Measurements from ENCODE around the gene TRAPPC10. TPM values are rescaled to one million over a fixed set of nuclear protein-coding genes. Genes with fewer than 3 reads are reported as not detected.
"Not testable (repeated sequence)": the region's sequence is repeated elsewhere in the genome, so short reads cannot be mapped to it uniquely, and the experiment has no call there.

Gene TRAPPC10
- total and polyA plus RNA-seq, 4 donors: 7.7 to 43.5 (median 29.7) TPM

DNA sequence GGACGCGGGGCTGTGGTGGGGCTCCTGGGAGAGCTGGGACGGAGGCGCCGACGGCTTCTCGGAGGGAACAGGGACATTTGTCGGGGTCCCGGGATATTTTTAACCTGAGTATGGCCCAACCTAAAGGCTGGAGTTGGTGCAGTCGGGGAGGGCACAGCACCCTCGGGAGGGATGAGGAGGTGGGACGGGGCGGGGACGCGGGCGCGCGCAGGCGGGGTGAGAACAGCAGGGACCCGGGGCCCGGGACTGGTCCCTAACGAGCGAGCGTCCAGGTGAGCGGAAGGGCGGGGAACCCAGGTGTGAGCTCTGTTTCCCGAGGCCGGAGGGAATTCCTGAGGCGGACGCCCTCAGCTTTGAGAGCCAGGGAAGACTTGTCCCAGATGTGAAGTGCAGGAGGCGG lies 95.5 kb downstream of the TRAPPC10 start:
- H3K27me3 ChIP-seq (ENCODE audit: control insufficient read depth in 3 of 3, insufficient read depth in 3 of 3, low read length in 2 of 3); H3K9ac ChIP-seq (ENCODE audit: insufficient read depth in 1 of 2, low read length in 2 of 2); H3K36me3 ChIP-seq (ENCODE audit: control insufficient read depth in 4 of 4, insufficient read depth in 4 of 4, low read length in 4 of 4); H3K4me3 ChIP-seq; H3K9me3 ChIP-seq (ENCODE audit: control insufficient read depth in 4 of 4, insufficient read depth in 3 of 4, low read length in 3 of 4); DNase-seq; H3K4me1 ChIP-seq (ENCODE audit: control insufficient read depth in 5 of 5, insufficient read depth in 5 of 5, low read length in 5 of 5): not testable (repeated sequence)
- peak overlapping the region in 1 of 2 donors; percentile 45 for H3K27ac ChIP-seq (ENCODE audit: low read depth in 1 of 2, low read length in 1 of 2)
- ATAC-seq (ENCODE audit: insufficient read depth, low FRiP score): peak; percentile 60
- no CpG with 5 or more reads among the region's 31 CpGs for WGBS, 2 donors

DNA sequence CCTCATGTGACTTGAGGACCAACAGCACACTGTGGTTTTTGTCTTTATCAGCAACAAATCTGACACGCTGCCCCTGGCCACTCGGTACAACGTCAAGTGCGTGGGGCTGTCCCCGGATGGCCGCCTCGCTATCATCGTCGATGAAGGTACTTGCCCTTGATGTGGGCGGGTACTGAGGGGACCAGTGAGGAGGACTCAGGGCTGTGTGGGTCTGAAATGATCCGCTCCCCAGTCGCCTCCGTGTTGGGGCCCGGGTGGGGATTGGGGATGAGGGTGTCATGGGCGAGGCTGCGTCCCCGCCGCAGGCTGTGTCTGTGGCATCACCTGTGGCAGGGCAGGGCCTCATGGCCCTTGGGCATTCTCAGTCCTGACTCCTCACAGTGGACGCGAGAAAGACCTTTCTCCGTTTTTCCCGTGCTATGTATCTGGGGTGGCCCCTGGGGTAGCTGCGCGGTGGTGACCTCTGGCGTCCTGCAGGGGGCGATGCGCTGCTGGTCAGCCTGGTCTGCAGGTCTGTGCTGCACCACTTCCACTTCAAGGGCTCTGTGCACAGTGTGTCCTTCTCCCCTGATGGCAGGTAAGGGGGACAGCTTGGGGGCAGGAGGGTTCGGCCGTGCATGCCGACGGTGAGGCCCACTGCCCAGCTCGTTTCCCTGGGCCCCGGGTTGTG lies 101.7 kb downstream of the TRAPPC10 start:
- not testable (repeated sequence) for H3K9ac ChIP-seq (ENCODE audit: insufficient read depth in 1 of 2, low read length in 2 of 2); H3K4me1 ChIP-seq (ENCODE audit: control insufficient read depth in 5 of 5, insufficient read depth in 5 of 5, low read length in 5 of 5); H3K36me3 ChIP-seq (ENCODE audit: control insufficient read depth in 4 of 4, insufficient read depth in 4 of 4, low read length in 4 of 4); H3K4me3 ChIP-seq; H3K9me3 ChIP-seq (ENCODE audit: control insufficient read depth in 4 of 4, insufficient read depth in 3 of 4, low read length in 3 of 4); DNase-seq; H3K27ac ChIP-seq (ENCODE audit: low read depth in 1 of 2, low read length in 1 of 2); H3K27me3 ChIP-seq (ENCODE audit: control insufficient read depth in 3 of 3, insufficient read depth in 3 of 3, low read length in 2 of 3); ATAC-seq (ENCODE audit: insufficient read depth, low FRiP score)
- WGBS, 2 donors: no CpG with 5 or more reads among the region's 33 CpGs

DNA sequence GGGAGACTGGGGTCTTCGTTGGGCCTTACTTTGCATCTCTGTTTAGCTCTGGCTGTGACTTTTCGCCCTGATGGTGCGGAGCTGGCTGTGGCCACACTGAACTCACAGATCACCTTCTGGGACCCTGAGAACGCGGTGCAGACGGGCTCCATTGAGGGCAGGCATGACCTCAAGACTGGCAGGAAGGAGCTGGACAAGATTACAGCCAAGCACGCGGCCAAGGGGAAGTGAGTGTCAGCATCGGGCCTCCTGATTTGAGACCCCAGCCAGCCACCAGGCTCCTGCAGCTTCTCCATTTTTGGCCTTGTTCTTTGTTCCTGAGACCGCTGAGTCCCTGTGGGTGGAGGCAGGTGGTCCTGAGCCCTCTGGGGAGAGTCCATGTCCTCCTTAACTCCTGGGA lies 110.0 kb downstream of the TRAPPC10 start:
- not testable (repeated sequence) for H3K36me3 ChIP-seq (ENCODE audit: control insufficient read depth in 4 of 4, insufficient read depth in 4 of 4, low read length in 4 of 4); ATAC-seq (ENCODE audit: insufficient read depth, low FRiP score); H3K4me1 ChIP-seq (ENCODE audit: control insufficient read depth in 5 of 5, insufficient read depth in 5 of 5, low read length in 5 of 5); H3K27me3 ChIP-seq (ENCODE audit: control insufficient read depth in 3 of 3, insufficient read depth in 3 of 3, low read length in 2 of 3); DNase-seq; H3K9ac ChIP-seq (ENCODE audit: insufficient read depth in 1 of 2, low read length in 2 of 2); H3K9me3 ChIP-seq (ENCODE audit: control insufficient read depth in 4 of 4, insufficient read depth in 3 of 4, low read length in 3 of 4); H3K4me3 ChIP-seq; H3K27ac ChIP-seq (ENCODE audit: low read depth in 1 of 2, low read length in 1 of 2)
- no CpG with 5 or more reads among the region's 10 CpGs for WGBS, 2 donors

DNA sequence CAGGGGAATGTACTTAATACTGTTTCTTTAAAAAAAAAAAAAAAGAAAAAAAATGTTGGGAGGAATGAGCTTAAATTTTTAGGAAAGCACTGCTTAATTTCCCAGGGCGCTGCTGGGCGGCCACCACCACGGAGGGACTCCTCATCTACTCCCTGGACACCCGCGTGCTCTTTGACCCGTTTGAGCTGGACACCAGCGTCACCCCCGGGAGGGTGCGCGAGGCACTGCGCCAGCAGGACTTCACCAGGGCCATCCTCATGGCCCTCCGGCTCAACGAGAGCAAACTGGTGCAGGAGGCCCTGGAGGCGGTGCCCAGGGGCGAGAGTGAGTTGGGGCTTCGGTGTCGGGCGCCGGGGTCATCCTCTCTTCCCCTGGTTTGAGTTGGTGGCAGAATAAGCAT lies 115.7 kb downstream of the TRAPPC10 start:
- H3K4me3 ChIP-seq; H3K27me3 ChIP-seq (ENCODE audit: control insufficient read depth in 3 of 3, insufficient read depth in 3 of 3, low read length in 2 of 3); H3K36me3 ChIP-seq (ENCODE audit: control insufficient read depth in 4 of 4, insufficient read depth in 4 of 4, low read length in 4 of 4); DNase-seq; H3K27ac ChIP-seq (ENCODE audit: low read depth in 1 of 2, low read length in 1 of 2); H3K9me3 ChIP-seq (ENCODE audit: control insufficient read depth in 4 of 4, insufficient read depth in 3 of 4, low read length in 3 of 4); ATAC-seq (ENCODE audit: insufficient read depth, low FRiP score); H3K9ac ChIP-seq (ENCODE audit: insufficient read depth in 1 of 2, low read length in 2 of 2); H3K4me1 ChIP-seq (ENCODE audit: control insufficient read depth in 5 of 5, insufficient read depth in 5 of 5, low read length in 5 of 5): not testable (repeated sequence)
- no CpG with 5 or more reads among the region's 19 CpGs for WGBS, 2 donors

DNA sequence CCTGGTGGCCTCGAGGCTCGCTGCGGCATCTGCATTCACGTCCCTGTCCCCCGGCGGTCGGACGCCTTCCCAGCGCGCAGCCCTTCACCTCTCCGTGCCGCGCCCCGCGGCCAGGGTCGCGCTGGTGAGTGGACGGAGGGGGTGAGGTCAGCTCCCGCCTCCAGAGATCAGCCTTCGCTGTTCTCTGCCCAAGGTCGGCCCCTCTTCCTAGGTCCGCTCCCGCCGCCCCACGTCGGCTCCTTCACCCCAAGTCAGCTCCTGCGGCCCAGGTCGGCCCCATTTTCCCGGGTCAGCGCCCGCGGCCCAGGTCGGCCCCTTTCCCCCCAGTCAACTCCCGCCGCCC lies 121.6 kb downstream of the TRAPPC10 start:
- H3K27me3 ChIP-seq (ENCODE audit: control insufficient read depth in 3 of 3, insufficient read depth in 3 of 3, low read length in 2 of 3); H3K9ac ChIP-seq (ENCODE audit: insufficient read depth in 1 of 2, low read length in 2 of 2); H3K4me1 ChIP-seq (ENCODE audit: control insufficient read depth in 5 of 5, insufficient read depth in 5 of 5, low read length in 5 of 5); ATAC-seq (ENCODE audit: insufficient read depth, low FRiP score); H3K9me3 ChIP-seq (ENCODE audit: control insufficient read depth in 4 of 4, insufficient read depth in 3 of 4, low read length in 3 of 4); H3K4me3 ChIP-seq; DNase-seq; H3K36me3 ChIP-seq (ENCODE audit: control insufficient read depth in 4 of 4, insufficient read depth in 4 of 4, low read length in 4 of 4); H3K27ac ChIP-seq (ENCODE audit: low read depth in 1 of 2, low read length in 1 of 2): not testable (repeated sequence)
- WGBS, 2 donors: no CpG with 5 or more reads among the region's 35 CpGs

DNA sequence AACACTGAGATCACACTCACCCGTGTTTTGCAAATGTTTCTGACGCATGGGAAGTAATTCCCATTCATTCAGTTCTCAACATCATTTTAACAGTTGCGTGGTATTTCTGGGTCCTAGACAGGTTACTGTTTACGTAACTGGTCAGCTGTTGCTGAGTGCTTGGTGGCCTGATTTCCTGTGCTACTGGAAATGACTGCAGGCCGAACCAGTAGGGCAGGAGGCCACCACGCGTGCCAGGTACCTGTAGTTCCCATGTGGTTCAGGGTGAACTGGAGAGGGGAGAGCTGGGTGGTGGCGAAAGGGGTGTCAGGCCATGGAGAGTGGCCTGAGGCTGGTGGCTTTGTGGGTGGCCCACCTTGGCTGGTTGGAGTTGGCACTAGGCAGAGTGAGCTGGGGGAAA lies 122.6 kb downstream of the TRAPPC10 start:
- not testable (repeated sequence) for H3K9ac ChIP-seq (ENCODE audit: insufficient read depth in 1 of 2, low read length in 2 of 2); H3K4me1 ChIP-seq (ENCODE audit: control insufficient read depth in 5 of 5, insufficient read depth in 5 of 5, low read length in 5 of 5); DNase-seq; H3K36me3 ChIP-seq (ENCODE audit: control insufficient read depth in 4 of 4, insufficient read depth in 4 of 4, low read length in 4 of 4); H3K4me3 ChIP-seq; H3K27ac ChIP-seq (ENCODE audit: low read depth in 1 of 2, low read length in 1 of 2); H3K27me3 ChIP-seq (ENCODE audit: control insufficient read depth in 3 of 3, insufficient read depth in 3 of 3, low read length in 2 of 3); H3K9me3 ChIP-seq (ENCODE audit: control insufficient read depth in 4 of 4, insufficient read depth in 3 of 4, low read length in 3 of 4)
- no CpG with 5 or more reads among the region's 8 CpGs for WGBS, 2 donors
- ATAC-seq (ENCODE audit: insufficient read depth, low FRiP score): peak; percentile 43

DNA sequence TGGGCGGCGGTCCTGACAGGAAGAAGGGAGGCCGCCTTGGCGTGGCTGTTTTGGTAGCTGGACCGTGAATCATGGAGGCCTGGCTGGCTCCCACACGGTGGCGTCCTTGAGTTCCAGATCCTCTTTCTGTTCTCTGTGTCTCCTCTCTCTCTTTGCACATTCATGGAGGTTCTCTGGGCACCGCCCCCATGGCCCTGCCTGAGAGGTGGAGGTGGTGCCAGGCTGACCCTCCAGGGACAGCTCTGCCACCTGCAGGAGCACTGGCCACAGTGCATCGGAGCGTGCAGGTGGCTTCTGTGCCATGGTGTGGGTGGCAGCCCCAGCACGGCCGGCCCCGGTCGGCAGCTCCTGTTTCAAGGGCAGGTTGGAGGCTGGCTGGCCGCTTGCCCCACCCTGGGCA lies 125.9 kb downstream of the TRAPPC10 start:
- no CpG with 5 or more reads among the region's 15 CpGs for WGBS, 2 donors

DNA sequence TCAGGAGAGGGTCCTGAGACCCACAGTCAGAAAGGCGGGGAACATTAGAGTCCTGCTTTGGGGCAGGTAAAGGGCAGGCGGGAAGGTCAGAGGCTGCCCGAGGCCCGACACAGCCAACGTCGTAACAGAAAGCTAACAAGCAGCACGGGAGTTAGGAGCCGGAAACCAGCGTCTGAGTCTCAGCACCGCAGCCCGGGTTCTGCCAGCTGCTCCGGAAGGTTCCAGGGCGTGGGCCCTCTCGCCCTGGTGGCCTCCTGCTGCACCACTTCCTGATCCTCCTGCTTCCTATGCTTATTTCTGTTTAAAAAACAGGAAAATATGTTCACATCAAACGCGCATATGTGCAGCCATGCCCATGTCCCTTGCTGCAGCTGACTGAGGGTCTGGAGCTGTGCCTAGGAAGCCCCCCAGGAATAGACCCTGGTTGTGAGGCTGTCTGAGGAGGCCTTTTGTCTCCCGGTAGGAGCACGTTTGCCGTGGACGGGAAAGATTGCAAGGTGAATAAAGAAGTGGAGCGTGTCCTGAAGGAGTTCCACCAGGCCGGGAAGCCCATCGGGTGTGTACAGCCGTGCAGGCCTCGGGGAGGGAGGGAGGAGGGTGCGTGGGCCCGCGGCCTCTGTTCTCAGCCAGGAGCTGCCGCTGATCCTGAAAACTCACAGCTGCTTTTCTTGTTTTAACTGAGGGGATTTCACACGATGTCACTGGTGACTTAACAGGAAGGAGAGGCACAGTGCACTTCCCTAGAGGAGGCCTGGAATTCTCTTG lies 127.9 kb downstream of the TRAPPC10 start:
- H3K27me3 ChIP-seq (ENCODE audit: control insufficient read depth in 3 of 3, insufficient read depth in 3 of 3, low read length in 2 of 3); H3K9me3 ChIP-seq (ENCODE audit: control insufficient read depth in 4 of 4, insufficient read depth in 3 of 4, low read length in 3 of 4); H3K4me3 ChIP-seq; H3K4me1 ChIP-seq (ENCODE audit: control insufficient read depth in 5 of 5, insufficient read depth in 5 of 5, low read length in 5 of 5); H3K36me3 ChIP-seq (ENCODE audit: control insufficient read depth in 4 of 4, insufficient read depth in 4 of 4, low read length in 4 of 4); H3K9ac ChIP-seq (ENCODE audit: insufficient read depth in 1 of 2, low read length in 2 of 2): not testable (repeated sequence)
- DNase-seq: peak in 2 of 3 donors; percentile 9 to 76
- peak overlapping the region; percentile 45 to 59 for H3K27ac ChIP-seq (ENCODE audit: low read depth in 1 of 2, low read length in 1 of 2)
- 42 to 67% methylated on average over 1 to 6 of the region's 30 CpGs for WGBS, 2 donors
- ATAC-seq (ENCODE audit: insufficient read depth, low FRiP score): peak; percentile 47

More for the DNA sequence above, 125.9 kb downstream of the TRAPPC10 start:
- H3K36me3 ChIP-seq (ENCODE audit: control insufficient read depth in 4 of 4, insufficient read depth in 4 of 4, low read length in 4 of 4); DNase-seq; H3K4me3 ChIP-seq; H3K27ac ChIP-seq (ENCODE audit: low read depth in 1 of 2, low read length in 1 of 2); H3K27me3 ChIP-seq (ENCODE audit: control insufficient read depth in 3 of 3, insufficient read depth in 3 of 3, low read length in 2 of 3); H3K4me1 ChIP-seq (ENCODE audit: control insufficient read depth in 5 of 5, insufficient read depth in 5 of 5, low read length in 5 of 5); H3K9me3 ChIP-seq (ENCODE audit: control insufficient read depth in 4 of 4, insufficient read depth in 3 of 4, low read length in 3 of 4); H3K9ac ChIP-seq (ENCODE audit: insufficient read depth in 1 of 2, low read length in 2 of 2): not testable (repeated sequence)
- peak; percentile 4 for ATAC-seq (ENCODE audit: insufficient read depth, low FRiP score)
